Adrenal gland (tissue), 5 donors: Measurements from ENCODE around the gene COPG1.

ENCODE experiments used
- CTCF ChIP-seq, 6 experiments: fragments of 450-650 bp in 4 of 6; fragments of 200-600 bp in 2 of 6; sonication (generic) in 1 of 6; IDR thresholded peaks; 1 replicate in 5 of 6; 2 replicates in 1 of 6; pipeline versions ENCODE4 v1.5.1 to v1.8.0; 2016 to 2021; ENCODE audit warnings: antibody characterized with exemption in 6 of 6, mild to moderate bottlenecking in 2 of 6, moderate library complexity in 1 of 6
- POLR2A ChIP-seq, 2 donors: fragments of 450-650 bp; IDR thresholded peaks; one replicate each; pipeline ENCODE4 v1.6.1; 2017; ENCODE audit warnings: antibody characterized with exemption in 2 of 2, mild to moderate bottlenecking in 2 of 2, moderate library complexity in 1 of 2
- donor health status: DM: no; HTN: no; CAD: no.

GRCh38 chr3:129204473-129204872 lies 44.9 kb upstream of the COPG1 start:
- no peak for TF ChIP-seq CTCF (IDR thresholded peaks at IDR 0.05)
- TF ChIP-seq POLR2A (IDR thresholded peaks at IDR 0.05) = no peak
